ENCODE results near the gene RECQL5.

The RECQL5 gene

DNA sequence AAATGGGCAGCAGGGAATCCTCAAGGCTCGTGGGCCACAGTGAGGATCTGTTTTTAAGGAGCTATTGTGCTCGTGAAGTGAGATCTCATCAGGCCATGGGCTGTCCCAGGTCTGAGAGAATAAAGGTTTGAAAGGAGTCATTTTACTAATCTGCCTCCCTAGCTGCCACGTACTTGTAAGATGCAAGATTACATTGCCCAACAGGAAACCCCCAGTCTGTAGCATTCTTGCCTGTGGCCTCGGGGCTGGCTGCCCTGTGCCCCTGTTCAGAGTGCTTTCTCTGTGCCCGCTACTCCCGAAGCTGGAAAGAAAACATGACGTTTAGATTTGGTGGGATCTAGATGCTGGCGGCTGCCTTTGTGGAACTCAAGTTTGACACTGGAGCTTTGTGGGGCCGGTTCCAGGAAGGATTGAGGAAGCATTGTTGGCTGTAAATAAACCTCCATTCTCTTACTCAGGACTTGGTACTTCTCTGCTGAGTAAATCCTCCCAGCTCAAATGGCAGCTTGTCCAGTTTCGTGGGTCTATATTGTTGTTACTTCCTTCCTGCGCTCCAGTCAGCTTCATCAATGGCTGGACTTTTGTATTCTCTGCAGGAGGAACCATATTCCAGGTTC is 21.4 kb upstream of the RECQL5 start:
- no peak for DNase-seq (ENCODE audit: low read depth)

DNA sequence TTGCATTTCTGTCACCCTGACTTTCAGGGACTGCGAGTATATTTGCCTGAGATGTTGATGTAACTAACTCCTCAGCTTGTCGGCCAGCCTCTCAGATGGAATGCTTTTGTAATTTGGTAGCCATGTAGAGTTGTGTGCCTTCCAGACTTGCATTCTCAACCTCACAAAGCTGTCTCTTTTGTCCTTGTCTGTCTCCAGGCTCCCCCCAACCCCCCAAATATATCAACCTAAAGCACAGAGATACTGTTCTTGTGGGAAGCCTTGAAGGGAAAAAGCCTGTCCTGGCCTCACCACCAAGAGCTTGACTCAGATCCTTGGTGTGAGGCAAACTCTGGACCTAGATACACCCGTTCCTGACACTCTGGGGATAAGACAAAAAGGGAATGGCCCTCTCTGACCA is 18.5 kb upstream of the RECQL5 start:
- DNase-seq (ENCODE audit: low read depth), result no peak

DNA sequence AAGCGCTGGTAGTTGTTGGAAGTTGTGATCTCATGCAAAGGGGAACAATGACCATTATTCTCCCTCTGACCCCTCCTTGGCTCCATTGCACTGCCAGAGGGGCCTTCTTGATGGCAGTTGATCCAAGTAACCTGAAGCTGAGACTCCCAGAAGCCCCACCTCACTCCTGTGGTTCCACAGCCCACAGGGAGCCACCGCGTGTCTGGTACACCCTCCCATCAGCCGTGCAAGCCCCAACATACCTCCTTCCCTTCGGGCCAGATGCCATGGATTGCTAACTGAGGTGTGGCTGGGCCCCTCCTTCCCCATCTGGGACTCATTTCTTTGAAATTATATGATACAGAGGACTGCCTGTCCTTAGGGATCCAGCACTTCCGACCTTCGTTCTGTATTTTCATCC is 18.0 kb upstream of the RECQL5 start:
- DNase-seq (ENCODE audit: low read depth), result no peak

GRCh38 chr17:75684249-75684648 is 17.3 kb upstream of the RECQL5 start:
- DNase-seq (ENCODE audit: low read depth), result no peak

DNA sequence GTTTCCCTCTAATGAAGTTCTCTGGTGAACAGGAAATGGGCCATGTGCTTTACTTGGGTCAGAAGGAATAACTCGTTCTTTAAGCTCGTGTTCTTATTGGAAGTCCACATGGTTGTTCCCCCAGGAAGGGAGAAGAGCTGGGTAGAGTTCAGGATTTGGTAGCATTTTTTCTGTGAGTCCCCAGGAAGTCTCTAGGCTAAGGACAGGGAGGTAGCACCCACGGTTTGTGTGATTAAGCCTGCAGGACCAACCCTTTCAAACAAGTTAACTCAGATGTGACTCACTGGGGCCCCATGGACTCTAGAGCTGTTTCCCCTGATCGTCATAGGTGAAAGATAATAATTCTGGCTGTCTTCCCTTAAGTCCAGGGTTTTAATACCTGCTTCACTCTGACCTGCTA is 16.6 kb upstream of the RECQL5 start:
- DNase-seq (ENCODE audit: low read depth), result no peak

GRCh38 chr17:75681289-75681688 is 14.3 kb upstream of the RECQL5 start:
- no peak for DNase-seq (ENCODE audit: low read depth)

GRCh38 chr17:75680431-75680830 is 13.5 kb upstream of the RECQL5 start:
- no peak for DNase-seq (ENCODE audit: low read depth)

- DNase-seq (ENCODE audit: low read depth), result no peak
Observed at GRCh38 chr17:75679706-75680211, 12.8 kb upstream of the RECQL5 start.

- no peak for DNase-seq (ENCODE audit: low read depth)
Observed at GRCh38 chr17:75676461-75676860, 9.5 kb upstream of the RECQL5 start.

DNA sequence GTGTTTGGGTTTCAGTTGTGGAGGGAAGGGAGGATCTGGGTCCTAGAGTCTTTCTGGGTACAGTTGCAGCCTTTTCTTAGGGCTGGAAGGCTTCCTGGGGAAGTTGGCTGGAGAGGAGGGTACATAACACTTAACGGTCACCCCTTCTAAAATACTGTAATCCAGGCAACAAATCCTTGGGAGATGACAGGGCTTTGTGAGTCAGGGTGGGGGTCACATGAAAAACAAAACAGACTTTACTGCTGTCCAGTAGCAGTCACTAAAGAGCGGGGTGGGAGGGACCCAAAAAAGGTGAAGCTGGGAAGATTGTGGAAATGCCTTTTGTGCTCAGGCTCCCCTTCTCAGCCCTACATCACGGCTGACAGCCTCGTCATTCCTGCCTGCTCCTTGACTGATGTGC is 6.5 kb upstream of the RECQL5 start:
- no peak for DNase-seq (ENCODE audit: low read depth)

- no peak for DNase-seq (ENCODE audit: low read depth)
Observed at GRCh38 chr17:75672011-75672410, 5.1 kb upstream of the RECQL5 start.

DNA sequence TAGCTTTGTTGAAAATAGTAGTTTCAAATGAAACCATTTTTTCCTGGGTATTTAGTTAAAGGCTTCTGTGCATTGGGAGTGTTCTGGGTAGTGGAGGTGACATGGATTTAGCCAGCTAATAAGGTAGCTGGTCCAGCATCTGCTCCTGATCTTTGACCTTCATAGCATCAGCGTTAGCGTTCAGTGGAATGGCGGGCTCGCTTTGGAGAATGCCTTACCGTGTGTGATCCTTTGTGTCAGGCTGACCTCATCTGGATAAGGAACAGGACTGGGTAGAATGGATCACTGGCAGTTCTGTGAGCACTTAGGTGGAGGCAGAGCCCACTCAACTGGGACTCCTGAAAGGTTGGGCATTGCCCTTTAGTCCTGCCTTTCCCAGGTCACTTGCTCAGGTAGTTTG is 3.9 kb upstream of the RECQL5 start:
- DNase-seq (ENCODE audit: low read depth), result no peak

GRCh38 chr17:75668489-75668888 is 1.5 kb upstream of the RECQL5 start:
- no peak for DNase-seq (ENCODE audit: low read depth)

DNA sequence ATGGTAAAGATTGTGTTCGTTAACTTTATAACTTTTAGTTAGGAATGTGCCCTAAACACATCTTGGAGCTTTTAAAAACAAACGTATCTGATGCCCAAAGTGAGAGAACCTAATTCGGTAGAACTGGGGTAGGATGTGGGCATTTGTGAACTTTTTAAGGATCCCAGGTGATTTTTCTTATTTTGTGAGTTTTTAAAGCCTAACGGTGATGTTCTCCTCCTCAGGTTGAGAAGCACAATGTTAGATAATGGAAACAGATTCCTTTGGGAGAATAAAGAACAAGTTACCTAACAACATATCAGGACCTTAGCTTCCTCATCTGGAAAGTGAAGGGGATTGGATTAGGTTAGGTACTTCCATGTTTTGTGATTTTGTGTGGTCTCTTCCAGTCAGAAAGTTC is 871 bp upstream of the RECQL5 start:
- no peak for DNase-seq (ENCODE audit: low read depth)

- no peak for DNase-seq (ENCODE audit: low read depth)
Observed at GRCh38 chr17:75665981-75666380, 973 bp downstream of the RECQL5 start.

GRCh38 chr17:75664099-75664549 is 2.8 kb downstream of the RECQL5 start:
- no peak for DNase-seq (ENCODE audit: low read depth)

- DNase-seq (ENCODE audit: low read depth), result no peak
Observed at GRCh38 chr17:75662511-75662910, 4.4 kb downstream of the RECQL5 start.

GRCh38 chr17:75661531-75661930 is 5.4 kb downstream of the RECQL5 start:
- no peak for DNase-seq (ENCODE audit: low read depth)

- DNase-seq (ENCODE audit: low read depth), result no peak
Observed at GRCh38 chr17:75658237-75658636, 8.7 kb downstream of the RECQL5 start.

DNA sequence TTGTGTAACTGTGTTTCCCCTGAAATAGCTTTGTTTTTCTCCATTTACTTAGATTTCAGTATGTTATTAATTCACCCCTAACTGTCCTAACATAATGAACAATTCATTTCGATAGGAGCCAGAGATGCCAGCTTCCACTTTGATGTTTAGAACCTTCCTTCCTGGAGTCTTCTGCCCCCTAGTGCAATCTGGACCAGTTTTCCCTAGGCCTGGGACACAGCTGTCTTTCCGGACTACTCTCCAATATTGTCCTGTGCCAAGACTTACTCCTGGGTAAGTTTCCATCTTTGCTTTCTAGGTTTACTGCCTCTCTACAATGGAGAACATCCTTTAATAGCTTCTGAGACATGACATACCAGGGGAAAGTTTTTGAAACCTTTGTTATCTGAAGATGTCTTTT is 12.8 kb downstream of the RECQL5 start:
- no peak for DNase-seq (ENCODE audit: low read depth)

DNA sequence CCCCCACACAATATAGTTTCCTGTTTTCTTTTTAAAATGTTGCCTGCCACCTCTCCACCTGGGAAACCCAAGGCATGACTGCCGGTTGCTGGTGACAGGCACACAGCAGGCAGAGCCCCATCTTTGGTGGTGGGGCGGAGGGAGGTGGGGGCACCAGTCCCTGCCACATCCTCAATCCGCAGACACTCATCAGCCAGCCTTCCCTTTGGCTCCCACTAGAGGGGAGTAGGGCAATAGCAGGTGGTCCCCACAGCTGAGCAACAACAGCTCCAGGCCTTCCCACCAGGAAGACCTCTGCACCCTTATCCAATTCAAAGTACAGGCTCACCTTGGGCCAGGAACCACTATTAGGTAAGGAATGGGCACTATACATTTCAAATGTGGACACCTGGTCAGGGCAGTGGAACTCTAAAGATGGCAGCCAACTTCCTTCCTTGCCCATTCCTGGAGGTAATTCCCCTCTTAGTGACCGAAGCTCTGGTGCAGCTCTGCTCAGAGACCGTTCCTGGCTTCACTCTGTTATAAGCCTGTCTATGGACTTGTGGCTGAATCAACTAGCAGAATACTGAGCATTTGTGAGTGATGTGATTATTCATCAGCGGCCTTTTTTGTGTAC is 13.9 kb downstream of the RECQL5 start:
- DNase-seq (ENCODE audit: low read depth), result no peak

DNA sequence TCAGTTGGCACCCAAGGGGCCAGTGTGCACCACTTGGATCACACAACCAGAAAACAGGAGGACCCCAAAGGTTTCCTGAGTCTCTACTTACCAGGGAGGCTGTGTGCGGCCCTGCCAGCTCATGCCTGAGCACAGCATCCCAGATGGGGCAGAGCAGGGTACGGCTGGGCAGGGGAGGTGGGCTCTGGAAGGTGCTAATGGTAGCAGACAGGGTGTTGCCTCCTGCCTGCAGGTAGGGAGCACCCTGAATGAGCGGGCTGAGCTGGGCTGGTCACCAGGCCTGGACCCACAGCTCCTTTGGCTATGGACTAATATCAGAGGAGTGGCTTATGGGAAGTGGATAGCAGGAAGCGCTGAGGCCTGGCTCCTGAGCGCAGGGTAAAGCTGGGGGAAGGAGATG is 14.6 kb downstream of the RECQL5 start:
- DNase-seq (ENCODE audit: low read depth), result no peak

DNA sequence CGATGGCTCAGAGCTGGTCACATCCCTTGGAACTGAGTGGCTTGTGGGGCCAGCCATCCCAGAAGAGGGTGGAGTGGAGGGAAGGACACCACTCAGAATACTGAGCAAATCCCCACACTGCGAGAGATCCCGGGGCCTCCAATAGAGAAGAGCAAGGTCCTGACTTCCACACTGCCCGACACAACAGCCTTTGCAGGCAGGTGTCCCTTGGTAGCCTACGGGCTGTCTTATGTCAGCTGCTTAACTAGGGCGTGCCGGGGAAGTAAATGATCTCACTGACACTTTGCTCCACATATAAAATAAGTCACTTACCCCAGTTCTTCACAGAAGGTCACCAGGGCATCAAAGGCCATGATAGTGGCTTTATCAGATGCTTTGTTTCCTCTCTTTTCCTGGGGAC is 16.1 kb downstream of the RECQL5 start:
- no peak for DNase-seq (ENCODE audit: low read depth)

- DNase-seq (ENCODE audit: low read depth), result no peak
Observed at GRCh38 chr17:75649687-75650086, 17.3 kb downstream of the RECQL5 start.

Measured in stimulated activated CD8-positive, alpha-beta memory T cell treated with anti-CD3 and anti-CD28 coated beads, Interleukin-12 subunit alpha, Interleukin-12 subunit beta, amount 100 ng/mL, for 1 hour (primary cell).